KMS-11 (cell line): ENCODE data around the gene ZSCAN32.
A peak's percentile ranks its signal among the peaks of the same experiment; 100 is the strongest.

Experiments used
- H2AFZ ChIP-seq: fragments of 200-600 bp; sonication (generic); 2 replicates; pipeline ENCODE4 v1.6.1; 2016; ENCODE audit warnings: antibody characterized with exemption, mixed run types, low read depth
- H3K27ac ChIP-seq: fragments of 200-600 bp; sonication (generic); 2 replicates; pipeline ENCODE4 v1.6.1; 2016; ENCODE audit warnings: mild to moderate bottlenecking, mixed run types
- H3K27me3 ChIP-seq: fragments of 200-600 bp; sonication (generic); 2 replicates; pipeline ENCODE4 v1.6.1; 2017; ENCODE audit warnings: mild to moderate bottlenecking, low read depth, mixed run types, moderate library complexity; ENCODE audit not compliant: insufficient read depth
- H3K36me3 ChIP-seq: fragments of 200-600 bp; sonication (generic); 2 replicates; pipeline ENCODE4 v1.6.1; 2017; ENCODE audit warnings: mild to moderate bottlenecking, mixed run types; ENCODE audit not compliant: insufficient read depth
- H3K4me1 ChIP-seq: fragments of 200-600 bp; sonication (generic); 2 replicates; pipeline ENCODE4 v1.6.1; 2016; ENCODE audit warnings: mild to moderate bottlenecking, low read depth, mixed run types; ENCODE audit not compliant: poor library complexity, severe bottlenecking
- H3K4me2 ChIP-seq: fragments of 200-600 bp; sonication (generic); 2 replicates; pipeline ENCODE4 v1.7.0; 2016; ENCODE audit warnings: mild to moderate bottlenecking, mixed run types
- H3K4me3 ChIP-seq: fragments of 200-600 bp; sonication (generic); IDR thresholded peaks from 2 replicates; pipeline ENCODE4 v1.6.1; 2017; ENCODE audit warnings: low read depth, low read length, mixed read lengths; ENCODE audit not compliant: insufficient read depth
- H3K79me2 ChIP-seq: fragments of 200-600 bp; sonication (generic); 2 replicates; pipeline ENCODE4 v1.6.1; 2016; ENCODE audit warnings: low read depth, mixed run types; ENCODE audit not compliant: insufficient read depth
- H3K9ac ChIP-seq: fragments of 200-600 bp; sonication (generic); 2 replicates; pipeline ENCODE4 v1.6.1; 2016; ENCODE audit warnings: mild to moderate bottlenecking, mixed run types
- H4K20me1 ChIP-seq: fragments of 200-600 bp; sonication (generic); 2 replicates; pipeline ENCODE4 v1.6.1; 2016; ENCODE audit warnings: mild to moderate bottlenecking, mixed run types; ENCODE audit not compliant: insufficient read depth
- TF ChIP-seq, protein P1 (sequence below): fragments of 200-600 bp; sonication (generic); conservative IDR thresholded peaks from 2 replicates; pipeline ENCODE4 v1.6.1; 2017; ENCODE audit warnings: low read depth, mild to moderate bottlenecking, antibody characterized with exemption, low read length, moderate library complexity, mixed read lengths

The ZSCAN32 gene

DNA sequence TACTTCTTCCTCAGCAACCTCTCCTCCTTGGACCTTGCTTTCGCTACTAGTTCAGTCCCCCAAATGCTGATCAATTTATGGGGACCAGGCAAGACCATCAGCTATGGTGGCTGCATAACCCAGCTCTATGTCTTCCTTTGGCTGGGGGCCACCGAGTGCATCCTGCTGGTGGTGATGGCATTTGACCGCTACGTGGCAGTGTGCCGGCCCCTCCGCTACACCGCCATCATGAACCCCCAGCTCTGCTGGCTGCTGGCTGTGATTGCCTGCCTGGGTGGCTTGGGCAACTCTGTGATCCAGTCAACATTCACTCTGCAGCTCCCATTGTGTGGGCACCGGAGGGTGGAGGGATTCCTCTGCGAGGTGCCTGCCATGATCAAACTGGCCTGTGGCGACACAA lies 44.7 kb downstream of the ZSCAN32 start:
- no peaks in the 10 kb centered on the region for H3K27me3 ChIP-seq
- H3K4me1 ChIP-seq: peaks cover 27% of the 10 kb centered on the region
- H3K4me3 ChIP-seq: no peak overlapping the region
- TF ChIP-seq, protein P1, sequence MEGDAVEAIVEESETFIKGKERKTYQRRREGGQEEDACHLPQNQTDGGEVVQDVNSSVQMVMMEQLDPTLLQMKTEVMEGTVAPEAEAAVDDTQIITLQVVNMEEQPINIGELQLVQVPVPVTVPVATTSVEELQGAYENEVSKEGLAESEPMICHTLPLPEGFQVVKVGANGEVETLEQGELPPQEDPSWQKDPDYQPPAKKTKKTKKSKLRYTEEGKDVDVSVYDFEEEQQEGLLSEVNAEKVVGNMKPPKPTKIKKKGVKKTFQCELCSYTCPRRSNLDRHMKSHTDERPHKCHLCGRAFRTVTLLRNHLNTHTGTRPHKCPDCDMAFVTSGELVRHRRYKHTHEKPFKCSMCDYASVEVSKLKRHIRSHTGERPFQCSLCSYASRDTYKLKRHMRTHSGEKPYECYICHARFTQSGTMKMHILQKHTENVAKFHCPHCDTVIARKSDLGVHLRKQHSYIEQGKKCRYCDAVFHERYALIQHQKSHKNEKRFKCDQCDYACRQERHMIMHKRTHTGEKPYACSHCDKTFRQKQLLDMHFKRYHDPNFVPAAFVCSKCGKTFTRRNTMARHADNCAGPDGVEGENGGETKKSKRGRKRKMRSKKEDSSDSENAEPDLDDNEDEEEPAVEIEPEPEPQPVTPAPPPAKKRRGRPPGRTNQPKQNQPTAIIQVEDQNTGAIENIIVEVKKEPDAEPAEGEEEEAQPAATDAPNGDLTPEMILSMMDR: no peak
- no peaks in the 10 kb centered on the region for H3K79me2 ChIP-seq
- no peak overlapping the region for H3K27ac ChIP-seq
- no peak overlapping the region for H3K4me2 ChIP-seq
- no peak overlapping the region for H3K9ac ChIP-seq
- no peak overlapping the region for H2AFZ ChIP-seq
- H3K36me3 ChIP-seq: no peaks in the 10 kb centered on the region
- no peaks in the 10 kb centered on the region for H4K20me1 ChIP-seq

DNA sequence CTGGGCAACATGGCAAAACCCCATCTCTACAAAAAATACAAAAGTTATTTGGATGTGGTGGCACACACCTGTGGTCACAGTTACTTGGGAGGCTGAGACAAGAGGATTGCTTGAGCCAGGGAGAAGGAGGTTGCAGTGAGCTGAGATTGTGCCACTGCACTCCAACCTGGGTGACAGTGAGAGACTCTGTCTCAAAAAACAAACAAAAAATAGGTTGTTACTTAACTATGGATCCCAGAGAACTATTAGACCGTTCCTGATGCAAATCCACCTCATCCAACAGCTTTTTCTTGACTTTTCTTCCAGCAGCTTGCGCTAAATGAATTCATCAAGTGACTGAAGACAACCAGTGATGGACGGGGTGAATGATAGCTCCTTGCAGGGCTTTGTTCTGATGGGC lies 45.2 kb downstream of the ZSCAN32 start, which contains the start of gene OR2C1:
TSS of gene OR2C1 (plus strand) at position 301 of the 400 bp plus-strand sequence. CDS start at position 353, 52 bp downstream.
- H3K36me3 ChIP-seq: no peaks in the 10 kb centered on the region
- no peak within 1 kb of the TSS; the same call in 1 of the 2 replicates for H3K4me2 ChIP-seq
- H4K20me1 ChIP-seq: no peaks in the 10 kb centered on the region
- H3K4me1 ChIP-seq: peaks cover 32% of the 10 kb centered on the region
- no peak within 1 kb of the TSS for H2AFZ ChIP-seq
- H3K4me3 ChIP-seq: no peak within 1 kb of the TSS
- no peak within 1 kb of the TSS for H3K27ac ChIP-seq
- H3K79me2 ChIP-seq: no peaks in the 10 kb centered on the region; the same call in 1 of the 2 replicates
- H3K9ac ChIP-seq: no peak within 1 kb of the TSS
- no peaks in the 10 kb centered on the region for H3K27me3 ChIP-seq
- TF ChIP-seq, protein P1: no peak

DNA sequence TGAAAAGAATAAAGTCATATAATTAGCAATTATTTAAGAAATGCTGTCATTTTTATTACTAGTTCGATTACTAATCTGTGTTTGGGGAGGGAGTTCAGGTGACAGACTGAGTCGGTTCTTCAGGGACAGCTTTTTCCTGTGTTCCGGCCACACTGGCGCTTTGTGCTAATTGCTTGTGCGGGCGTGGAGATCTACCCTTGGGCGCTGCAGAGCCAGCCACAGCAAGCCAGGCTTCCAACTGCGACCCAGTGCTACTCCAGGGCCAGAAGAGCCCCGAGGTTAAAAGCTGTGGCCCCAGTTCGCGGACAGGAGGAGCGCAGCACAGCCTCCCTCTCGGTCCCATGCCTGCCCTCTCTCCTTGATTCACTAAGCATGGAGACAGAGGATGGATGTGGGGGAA lies 51.6 kb downstream of the ZSCAN32 start:
- H3K4me1 ChIP-seq: peaks cover 71% of the 10 kb centered on the region
- TF ChIP-seq, protein P1: no peak

DNA sequence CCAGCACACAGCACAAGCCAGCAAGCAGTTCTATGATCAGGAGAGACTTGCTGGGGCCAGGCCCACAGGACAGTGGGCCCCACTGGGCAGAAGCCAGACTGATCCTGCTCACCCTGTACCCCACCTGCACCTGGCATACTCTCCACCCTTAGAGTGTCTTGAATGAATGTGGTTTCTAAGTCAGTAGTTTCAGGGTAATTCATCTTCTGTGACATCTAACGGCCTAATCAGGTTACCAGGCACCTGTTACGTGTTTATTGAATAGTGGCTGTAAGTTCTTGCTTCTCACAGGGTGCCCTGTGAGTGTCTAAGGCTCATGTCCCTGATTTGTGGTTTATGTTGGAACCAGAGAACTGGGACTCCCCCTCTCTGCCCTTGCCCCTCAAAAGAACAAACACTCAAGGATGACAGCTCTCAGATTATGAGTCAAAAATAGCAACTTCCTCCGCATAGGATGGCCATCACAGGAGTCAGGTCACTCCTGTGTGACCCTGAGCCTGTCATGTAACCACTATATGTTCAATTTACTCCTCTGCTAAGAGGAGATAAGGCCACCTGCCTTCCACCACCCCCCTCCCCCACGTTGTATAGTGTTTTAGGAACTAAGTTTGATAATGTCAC lies 52.1 kb downstream of the ZSCAN32 start:
- Histone ChIP-seq H3K36me3 (no peaks in the 10 kb centered on the region), H4K20me1 (no peaks in the 10 kb centered on the region), H3K9ac (peak overlapping the region; percentile 88), H3K79me2 (no peaks in the 10 kb centered on the region; the same call in 1 of the 2 replicates), H3K4me2 (peak overlapping the region; percentile 98), H3K4me3 (no peak overlapping the region), H3K27ac (peak overlapping the region; percentile 100), H2AFZ (peak overlapping the region; percentile 39; the same call in 1 of the 2 replicates), H3K4me1 (peaks cover 71% of the 10 kb centered on the region), H3K27me3 (no peaks in the 10 kb centered on the region)
- TF ChIP-seq, protein P1: no peak

More for the DNA sequence above, 51.6 kb downstream of the ZSCAN32 start:
- Histone ChIP-seq H3K36me3 (no peaks in the 10 kb centered on the region), H2AFZ (peak overlapping the region; percentile 39), H3K27me3 (no peaks in the 10 kb centered on the region), H3K79me2 (no peaks in the 10 kb centered on the region; the same call in 1 of the 2 replicates), H3K4me2 (peak overlapping the region; percentile 98), H3K9ac (peak overlapping the region; percentile 88), H4K20me1 (no peaks in the 10 kb centered on the region), H3K4me3 (no peak overlapping the region), H3K27ac (peak overlapping the region; percentile 100)
